ENCODE results near the gene CXADR.

The CXADR gene

DNA sequence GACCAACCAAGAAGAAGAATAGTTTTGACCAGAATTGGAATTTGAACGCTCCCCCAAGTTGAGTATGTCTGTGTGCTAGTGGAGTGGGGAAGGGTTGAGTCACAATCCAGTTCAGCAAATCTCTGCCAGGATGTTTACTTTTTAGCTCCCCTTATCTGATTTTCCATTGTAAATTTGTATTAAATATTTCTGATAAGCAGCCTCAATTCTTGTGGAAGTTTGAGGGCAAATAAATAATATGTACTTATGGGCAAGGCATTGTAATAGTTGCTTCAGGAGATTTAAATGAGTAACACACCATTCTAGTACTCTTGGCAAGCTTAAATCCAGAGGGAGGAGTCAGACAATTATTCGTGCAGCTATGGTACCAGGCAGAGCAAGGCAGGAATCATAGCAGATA is 14.4 kb downstream of the CXADR start:
- Histone ChIP-seq H3K27ac (ENCODE audit: low read depth, low read length) (no peak overlapping the region), H3K4me2 (ENCODE audit: low read length) (no peak overlapping the region), H3K9me2 (replicated peaks; ENCODE audit: control insufficient read depth, low read length) (no peaks in the 10 kb centered on the region), H3K4me1 (ENCODE audit: control insufficient read depth, low read length) (no peaks in the 10 kb centered on the region), H3K4me3 (ENCODE audit: low read length) (no peak overlapping the region), H4K20me1 (ENCODE audit: control insufficient read depth, insufficient read depth, low read depth, low read length) (no peaks in the 10 kb centered on the region), H3F3A (ENCODE audit: control insufficient read depth, insufficient read depth) (no peaks in the 10 kb centered on the region), H3K9me3 (ENCODE audit: control insufficient read depth, insufficient read depth, low read length) (no peaks in the 10 kb centered on the region), H3K79me2 (ENCODE audit: control insufficient read depth, low read length) (no peaks in the 10 kb centered on the region), H3K27me3 (ENCODE audit: control insufficient read depth, low read length) (no peaks in the 10 kb centered on the region), H3K36me3 (ENCODE audit: control insufficient read depth, low read length) (no peaks in the 10 kb centered on the region)
- TF ChIP-seq, protein P1, sequence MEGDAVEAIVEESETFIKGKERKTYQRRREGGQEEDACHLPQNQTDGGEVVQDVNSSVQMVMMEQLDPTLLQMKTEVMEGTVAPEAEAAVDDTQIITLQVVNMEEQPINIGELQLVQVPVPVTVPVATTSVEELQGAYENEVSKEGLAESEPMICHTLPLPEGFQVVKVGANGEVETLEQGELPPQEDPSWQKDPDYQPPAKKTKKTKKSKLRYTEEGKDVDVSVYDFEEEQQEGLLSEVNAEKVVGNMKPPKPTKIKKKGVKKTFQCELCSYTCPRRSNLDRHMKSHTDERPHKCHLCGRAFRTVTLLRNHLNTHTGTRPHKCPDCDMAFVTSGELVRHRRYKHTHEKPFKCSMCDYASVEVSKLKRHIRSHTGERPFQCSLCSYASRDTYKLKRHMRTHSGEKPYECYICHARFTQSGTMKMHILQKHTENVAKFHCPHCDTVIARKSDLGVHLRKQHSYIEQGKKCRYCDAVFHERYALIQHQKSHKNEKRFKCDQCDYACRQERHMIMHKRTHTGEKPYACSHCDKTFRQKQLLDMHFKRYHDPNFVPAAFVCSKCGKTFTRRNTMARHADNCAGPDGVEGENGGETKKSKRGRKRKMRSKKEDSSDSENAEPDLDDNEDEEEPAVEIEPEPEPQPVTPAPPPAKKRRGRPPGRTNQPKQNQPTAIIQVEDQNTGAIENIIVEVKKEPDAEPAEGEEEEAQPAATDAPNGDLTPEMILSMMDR (IDR thresholded peaks at IDR 0.05; ENCODE audit: low read depth, low read length, poor library complexity, severe bottlenecking), result no peak
- no peak for TF ChIP-seq EZH2phosphoT487 (IDR thresholded peaks at IDR 0.05; ENCODE audit: borderline replicate concordance, low read length)

DNA sequence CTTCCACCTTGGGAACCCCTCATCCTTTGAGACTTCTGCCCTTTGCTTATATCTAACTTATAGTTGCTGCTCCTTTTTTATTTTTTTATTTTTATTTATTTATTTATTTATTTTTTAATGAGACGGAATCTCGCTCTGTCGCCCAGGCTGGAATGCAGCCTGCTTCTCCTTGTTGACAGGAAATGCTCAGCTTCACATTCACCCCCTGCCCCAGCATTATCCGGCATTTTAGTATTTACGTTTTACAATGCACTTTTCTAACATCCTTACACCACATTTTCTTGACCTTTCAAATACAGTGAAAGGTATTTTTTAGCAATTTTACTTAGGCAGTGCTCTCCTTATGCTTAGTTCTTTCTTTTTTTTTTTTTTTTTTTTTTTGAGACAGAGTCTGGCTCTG is 14.9 kb downstream of the CXADR start:
- no peaks in the 10 kb centered on the region for H3K27me3 ChIP-seq (ENCODE audit: control insufficient read depth, low read length)
- no peaks in the 10 kb centered on the region for H3K79me2 ChIP-seq (ENCODE audit: control insufficient read depth, low read length)
- H3K9me3 ChIP-seq (ENCODE audit: control insufficient read depth, insufficient read depth, low read length), result no peaks in the 10 kb centered on the region
- H3K9me2 ChIP-seq (replicated peaks; ENCODE audit: control insufficient read depth, low read length), result no peaks in the 10 kb centered on the region
- H3K36me3 ChIP-seq (ENCODE audit: control insufficient read depth, low read length), result no peaks in the 10 kb centered on the region
- no peak for TF ChIP-seq EZH2phosphoT487 (IDR thresholded peaks at IDR 0.05; ENCODE audit: borderline replicate concordance, low read length)
- TF ChIP-seq, protein P1 (IDR thresholded peaks at IDR 0.05; ENCODE audit: low read depth, low read length, poor library complexity, severe bottlenecking), result no peak
- no peak overlapping the region for H3K27ac ChIP-seq (ENCODE audit: low read depth, low read length)
- no peaks in the 10 kb centered on the region for H3F3A ChIP-seq (ENCODE audit: control insufficient read depth, insufficient read depth)
- no peaks in the 10 kb centered on the region for H3K4me1 ChIP-seq (ENCODE audit: control insufficient read depth, low read length)
- no peak overlapping the region for H3K4me3 ChIP-seq (ENCODE audit: low read length)
- H4K20me1 ChIP-seq (ENCODE audit: control insufficient read depth, insufficient read depth, low read depth, low read length), result no peaks in the 10 kb centered on the region
- no peak overlapping the region for H3K4me2 ChIP-seq (ENCODE audit: low read length)

DNA sequence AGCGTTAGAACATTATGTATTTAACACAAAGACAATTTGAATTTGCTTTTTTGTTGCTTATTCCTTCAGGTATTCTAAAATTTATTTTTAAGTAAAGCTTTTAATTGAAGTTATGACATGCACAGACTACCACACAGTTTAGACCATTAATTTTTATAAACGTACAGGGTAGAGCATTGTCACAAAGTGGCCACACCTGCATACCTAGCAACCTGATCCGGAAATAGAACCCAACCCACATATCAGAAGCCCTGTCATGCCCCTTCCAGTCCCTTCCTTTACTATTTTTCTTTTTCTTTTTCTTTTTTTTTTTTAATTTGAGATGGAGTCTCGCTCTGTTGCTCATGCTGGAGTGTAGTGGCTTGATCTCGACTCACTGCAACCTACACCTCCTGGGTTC is 16.8 kb downstream of the CXADR start:
- Histone ChIP-seq H3K36me3 (ENCODE audit: control insufficient read depth, low read length) (no peaks in the 10 kb centered on the region), H4K20me1 (ENCODE audit: control insufficient read depth, insufficient read depth, low read depth, low read length) (no peaks in the 10 kb centered on the region), H3K79me2 (ENCODE audit: control insufficient read depth, low read length) (no peaks in the 10 kb centered on the region), H3K4me3 (ENCODE audit: low read length) (no peak overlapping the region), H3K9me3 (ENCODE audit: control insufficient read depth, insufficient read depth, low read length) (no peaks in the 10 kb centered on the region), H3K4me2 (ENCODE audit: low read length) (no peak overlapping the region), H3K9me2 (replicated peaks; ENCODE audit: control insufficient read depth, low read length) (no peaks in the 10 kb centered on the region), H3K4me1 (ENCODE audit: control insufficient read depth, low read length) (no peaks in the 10 kb centered on the region), H3K27me3 (ENCODE audit: control insufficient read depth, low read length) (no peaks in the 10 kb centered on the region), H3F3A (ENCODE audit: control insufficient read depth, insufficient read depth) (no peaks in the 10 kb centered on the region), H3K27ac (ENCODE audit: low read depth, low read length) (no peak overlapping the region)
- TF ChIP-seq, protein P1 (IDR thresholded peaks at IDR 0.05; ENCODE audit: low read depth, low read length, poor library complexity, severe bottlenecking), result no peak
- no peak for TF ChIP-seq EZH2phosphoT487 (IDR thresholded peaks at IDR 0.05; ENCODE audit: borderline replicate concordance, low read length)

DNA sequence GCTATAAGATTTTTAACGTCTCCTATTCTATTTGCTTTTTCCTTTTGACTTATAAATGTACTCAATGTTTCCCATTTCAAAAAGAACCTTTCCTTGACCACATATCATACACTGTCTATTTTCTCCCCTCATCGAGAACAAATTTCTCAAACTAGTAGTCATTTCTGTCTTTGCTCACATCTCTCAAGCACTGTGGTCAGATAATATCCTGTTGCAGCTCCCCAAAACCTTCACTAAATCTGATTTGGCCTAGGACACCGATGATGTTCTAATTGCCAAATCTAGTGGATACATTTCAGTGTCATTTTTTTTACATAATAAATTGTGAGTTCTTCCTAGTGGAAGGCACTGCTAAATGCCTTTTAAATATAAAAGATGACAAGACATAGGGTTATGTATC is 19.4 kb downstream of the CXADR start:
- Histone ChIP-seq H3K4me3 (ENCODE audit: low read length) (no peak overlapping the region), H3K79me2 (ENCODE audit: control insufficient read depth, low read length) (no peaks in the 10 kb centered on the region), H3K27ac (ENCODE audit: low read depth, low read length) (no peak overlapping the region), H3K9me3 (ENCODE audit: control insufficient read depth, insufficient read depth, low read length) (no peaks in the 10 kb centered on the region), H3F3A (ENCODE audit: control insufficient read depth, insufficient read depth) (no peaks in the 10 kb centered on the region), H4K20me1 (ENCODE audit: control insufficient read depth, insufficient read depth, low read depth, low read length) (no peaks in the 10 kb centered on the region), H3K9me2 (replicated peaks; ENCODE audit: control insufficient read depth, low read length) (no peaks in the 10 kb centered on the region), H3K27me3 (ENCODE audit: control insufficient read depth, low read length) (peaks cover 3% of the 10 kb centered on the region; the same call in 1 of the 2 replicates), H3K4me2 (ENCODE audit: low read length) (no peak overlapping the region), H3K36me3 (ENCODE audit: control insufficient read depth, low read length) (no peaks in the 10 kb centered on the region), H3K4me1 (ENCODE audit: control insufficient read depth, low read length) (no peaks in the 10 kb centered on the region)
- TF ChIP-seq EZH2phosphoT487 (IDR thresholded peaks at IDR 0.05; ENCODE audit: borderline replicate concordance, low read length), result no peak
- TF ChIP-seq, protein P1 (IDR thresholded peaks at IDR 0.05; ENCODE audit: low read depth, low read length, poor library complexity, severe bottlenecking), result no peak

All from DOHH2 (cell line).